HEK293T (cell line): ENCODE results near the gene NEURL4.

Experiments
- CTCF ChIA-PET: fragments of 350-600 bp; formaldehyde crosslinking; extraction: SDS; loops from one replicate; lab custom pipeline; 2021; ENCODE audit warnings: antibody characterized with exemption, inconsistent platforms; lab: Yijun Ruan, JAX
- POLR2A ChIA-PET: fragments of 350-600 bp; formaldehyde crosslinking; extraction: SDS; loops from one replicate; lab custom pipeline; 2020; ENCODE audit warnings: antibody characterized with exemption, inconsistent platforms; lab: Yijun Ruan, JAX
- DNase-seq: peaks from one replicate; pipeline ENCODE4 v3.0.0; 2012; ENCODE audit warnings: mixed read lengths; ENCODE audit errors: extremely low spot score
- ARNT ChIP-seq: fragments of 450-650 bp; IDR thresholded peaks from 2 replicates; pipeline ENCODE4 v1.6.1; 2017; ENCODE audit warnings: mild to moderate bottlenecking
- BHLHE40 ChIP-seq: fragments of 450-650 bp; IDR thresholded peaks from 2 replicates; pipeline ENCODE4 v1.6.1; 2016; ENCODE audit warnings: mild to moderate bottlenecking, moderate library complexity, borderline replicate concordance
- CTBP1 ChIP-seq: fragments of 450-650 bp; IDR thresholded peaks from 2 replicates; pipeline ENCODE4 v1.6.1; 2016; ENCODE audit warnings: borderline replicate concordance
- ELF4 ChIP-seq: fragments of 450-650 bp; IDR thresholded peaks from 2 replicates; pipeline ENCODE4 v1.6.1; 2017; ENCODE audit warnings: antibody characterized with exemption
- FOXA1 ChIP-seq: fragments of 450-650 bp; IDR thresholded peaks from 2 replicates; pipeline ENCODE4 v1.6.1; 2016; ENCODE audit warnings: mild to moderate bottlenecking
- FOXK2 ChIP-seq: fragments of 450-650 bp; IDR thresholded peaks from 2 replicates; pipeline ENCODE4 v1.6.1; 2016; ENCODE audit warnings: mild to moderate bottlenecking
- FOXM1 ChIP-seq: fragments of 450-650 bp; IDR thresholded peaks from 2 replicates; pipeline ENCODE4 v1.6.1; 2017; ENCODE audit warnings: mild to moderate bottlenecking, borderline replicate concordance
- HDGF ChIP-seq: fragments of 450-650 bp; IDR thresholded peaks from 2 replicates; pipeline ENCODE4 v1.6.1; 2017; ENCODE audit warnings: antibody characterized with exemption, borderline replicate concordance
- L3MBTL2 ChIP-seq: fragments of 450-650 bp; conservative IDR thresholded peaks from 2 replicates; pipeline ENCODE4 v1.6.1; 2016; ENCODE audit warnings: mild to moderate bottlenecking
- LEF1 ChIP-seq: fragments of 450-650 bp; IDR thresholded peaks from 2 replicates; pipeline ENCODE4 v1.6.1; 2017; ENCODE audit warnings: mild to moderate bottlenecking, borderline replicate concordance
- NFRKB ChIP-seq: fragments of 450-650 bp; IDR thresholded peaks from 2 replicates; pipeline ENCODE4 v1.6.1; 2016; ENCODE audit warnings: mild to moderate bottlenecking, moderate library complexity
- SP1 ChIP-seq: fragments of 450-650 bp; IDR thresholded peaks from 2 replicates; pipeline ENCODE4 v1.6.1; 2017
- SUZ12 ChIP-seq: fragments of 450-650 bp; IDR thresholded peaks from 2 replicates; pipeline ENCODE4 v1.6.1; 2016; ENCODE audit warnings: mild to moderate bottlenecking
- TARDBP ChIP-seq: fragments of 450-650 bp; IDR thresholded peaks from 2 replicates; pipeline ENCODE4 v1.6.1; 2016
- ZNF384 ChIP-seq: fragments of 450-650 bp; IDR thresholded peaks from 2 replicates; pipeline ENCODE4 v1.6.1; 2016
- TF ChIP-seq, protein P1 (sequence below): fragments of 450-650 bp; IDR thresholded peaks from 2 replicates; pipeline ENCODE4 v1.6.1; 2016

NEURL4 gene

GRCh38 chr17:7351665-7352502, 22.7 kb upstream of the NEURL4 start, which contains the start of gene KCTD11:
Gene KCTD11 (plus strand): TSS chr17:7352162.
- TF ChIP-seq LEF1 = no peak
- TF ChIP-seq SP1 = no peak
- no peak for TF ChIP-seq BHLHE40
- TF ChIP-seq ELF4 = no peak
- TF ChIP-seq, protein P1, sequence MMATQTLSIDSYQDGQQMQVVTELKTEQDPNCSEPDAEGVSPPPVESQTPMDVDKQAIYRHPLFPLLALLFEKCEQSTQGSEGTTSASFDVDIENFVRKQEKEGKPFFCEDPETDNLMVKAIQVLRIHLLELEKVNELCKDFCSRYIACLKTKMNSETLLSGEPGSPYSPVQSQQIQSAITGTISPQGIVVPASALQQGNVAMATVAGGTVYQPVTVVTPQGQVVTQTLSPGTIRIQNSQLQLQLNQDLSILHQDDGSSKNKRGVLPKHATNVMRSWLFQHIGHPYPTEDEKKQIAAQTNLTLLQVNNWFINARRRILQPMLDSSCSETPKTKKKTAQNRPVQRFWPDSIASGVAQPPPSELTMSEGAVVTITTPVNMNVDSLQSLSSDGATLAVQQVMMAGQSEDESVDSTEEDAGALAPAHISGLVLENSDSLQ = no peak
- no peak for TF ChIP-seq SUZ12
- TF ChIP-seq ZNF384 = no peak
- TF ChIP-seq ARNT = no peak
- no peak for TF ChIP-seq TARDBP
- no peak for TF ChIP-seq L3MBTL2
- no peak for TF ChIP-seq FOXA1
- TF ChIP-seq FOXK2 = no peak
- TF ChIP-seq FOXM1 = no peak
- no peak for TF ChIP-seq CTBP1
- no peak for TF ChIP-seq HDGF
- TF ChIP-seq NFRKB = no peak
- CTCF ChIA-PET = no interaction called here
- DNase-seq = peak; percentile 80
- POLR2A ChIA-PET = interaction anchor here (0.6 to 2.0 kb wide), 8 partner anchors 10 to 209 kb away, joined by 3 to 14 read pairs (median 4); partner anchors contain the start of genes NEURL4 and TMEM256

DNA sequence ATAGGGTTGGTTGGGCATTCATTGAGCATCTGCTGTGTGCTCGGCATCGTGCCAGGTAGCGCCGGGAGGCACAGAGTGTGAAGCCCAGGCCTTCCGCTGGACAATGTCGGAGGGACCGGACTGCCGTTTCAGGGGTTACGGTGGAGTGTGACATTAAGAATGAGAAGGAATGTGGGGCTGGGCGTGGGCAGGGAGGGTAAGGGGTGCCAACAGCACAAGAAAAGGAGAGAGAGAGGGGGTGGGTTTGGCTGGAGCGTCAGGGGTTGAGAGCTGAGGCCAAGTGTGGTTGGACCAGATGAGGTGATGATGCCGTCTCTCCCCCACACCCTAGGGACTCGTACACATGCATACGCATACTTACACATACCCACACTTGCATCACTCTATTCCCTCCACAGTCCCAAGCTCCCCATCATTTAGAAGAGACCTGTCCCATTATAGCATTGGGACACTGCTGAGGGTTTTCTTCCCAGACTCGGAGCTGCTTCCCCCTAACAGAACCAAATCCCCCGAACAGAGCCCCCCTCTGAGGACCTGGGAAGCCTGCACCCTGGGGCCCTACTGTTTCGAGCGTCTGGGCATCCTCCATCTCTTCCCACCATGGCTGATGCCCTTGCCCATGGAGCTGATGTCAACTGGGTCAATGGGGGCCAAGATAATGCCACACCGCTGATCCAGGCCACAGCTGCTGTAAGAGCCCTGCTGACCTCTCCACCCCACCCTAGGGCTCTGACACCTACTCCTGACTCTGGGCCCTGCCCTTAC, 19.5 kb upstream of the NEURL4 start:
- POLR2A ChIA-PET = interaction anchor here (1.1 to 2.0 kb wide), 3 partner anchors 19 to 37 kb away, joined by 3 to 7 read pairs (median 7); partner anchors contain the start of gene NEURL4
- no peak for DNase-seq
- TF ChIP-seq TARDBP = no peak
- no peak for TF ChIP-seq CTBP1
- TF ChIP-seq ELF4 = no peak
- no peak for TF ChIP-seq LEF1
- no peak for TF ChIP-seq ZNF384
- no peak for TF ChIP-seq BHLHE40
- no peak for TF ChIP-seq NFRKB
- TF ChIP-seq FOXM1 = no peak
- TF ChIP-seq, protein P1 = no peak
- no peak for TF ChIP-seq L3MBTL2
- no peak for TF ChIP-seq SP1
- no peak for TF ChIP-seq ARNT
- no peak for TF ChIP-seq HDGF
- no peak for TF ChIP-seq FOXA1
- no peak for TF ChIP-seq FOXK2
- CTCF ChIA-PET = interaction anchor here (1.7 kb wide), 1 partner anchor 19 kb away, joined by 5 read pairs; the partner anchor contains the start of gene NEURL4

DNA sequence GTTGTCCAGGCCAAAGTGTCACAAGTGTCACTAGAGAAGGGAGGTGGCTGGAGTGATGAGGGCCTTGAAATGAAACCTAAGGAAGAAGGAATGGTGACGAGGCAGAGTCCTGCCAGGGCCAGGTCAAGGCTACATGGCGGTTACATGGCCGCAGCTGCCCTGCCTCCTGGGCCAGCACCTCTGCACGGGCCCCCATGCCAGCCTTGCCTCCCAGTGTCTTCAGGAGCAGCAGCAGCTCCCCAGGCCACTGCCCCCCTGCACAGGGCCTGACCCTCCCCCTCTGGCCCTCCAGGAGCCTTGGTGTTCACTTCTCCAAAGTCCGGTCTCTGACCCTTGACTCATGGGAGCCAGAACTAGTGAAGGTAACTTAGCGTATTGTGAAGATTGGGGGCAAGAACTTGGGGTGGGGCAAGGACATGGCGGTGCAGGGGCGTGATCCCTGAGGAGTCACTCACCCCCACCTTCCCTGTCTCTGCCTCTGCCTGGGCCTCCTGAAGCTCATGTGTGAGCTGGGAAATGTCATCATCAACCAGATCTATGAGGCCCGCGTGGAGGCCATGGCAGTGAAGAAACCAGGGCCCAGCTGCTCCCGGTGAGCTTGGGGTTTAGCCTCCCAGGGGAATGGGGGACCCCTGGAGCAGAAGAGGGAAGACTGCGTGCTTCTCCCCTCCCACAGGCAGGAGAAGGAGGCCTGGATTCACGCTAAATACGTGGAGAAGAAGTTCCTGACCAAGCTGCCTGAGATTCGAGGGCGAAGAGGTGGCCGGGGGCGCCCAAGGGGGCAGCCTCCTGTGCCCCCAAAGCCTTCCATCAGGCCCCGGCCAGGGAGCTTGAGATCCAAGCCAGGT, 18.7 kb upstream of the NEURL4 start:
- DNase-seq = no peak
- ChIA-PET POLR2A (interaction anchor here (1.0 to 2.0 kb wide), 3 partner anchors 19 to 36 kb away, joined by 3 to 7 read pairs (median 3); partner anchors contain the start of gene NEURL4), CTCF (no interaction called here)
- TF ChIP-seq FOXM1 = no peak
- TF ChIP-seq ELF4 = no peak
- TF ChIP-seq SUZ12 = no peak
- no peak for TF ChIP-seq BHLHE40
- no peak for TF ChIP-seq ARNT
- no peak for TF ChIP-seq ZNF384
- TF ChIP-seq, protein P1 = no peak
- TF ChIP-seq NFRKB = no peak
- TF ChIP-seq FOXA1 = no peak
- no peak for TF ChIP-seq SP1
- TF ChIP-seq TARDBP = no peak
- TF ChIP-seq HDGF = no peak
- TF ChIP-seq FOXK2 = no peak
- TF ChIP-seq CTBP1 = no peak
- no peak for TF ChIP-seq L3MBTL2
- no peak for TF ChIP-seq LEF1

DNA sequence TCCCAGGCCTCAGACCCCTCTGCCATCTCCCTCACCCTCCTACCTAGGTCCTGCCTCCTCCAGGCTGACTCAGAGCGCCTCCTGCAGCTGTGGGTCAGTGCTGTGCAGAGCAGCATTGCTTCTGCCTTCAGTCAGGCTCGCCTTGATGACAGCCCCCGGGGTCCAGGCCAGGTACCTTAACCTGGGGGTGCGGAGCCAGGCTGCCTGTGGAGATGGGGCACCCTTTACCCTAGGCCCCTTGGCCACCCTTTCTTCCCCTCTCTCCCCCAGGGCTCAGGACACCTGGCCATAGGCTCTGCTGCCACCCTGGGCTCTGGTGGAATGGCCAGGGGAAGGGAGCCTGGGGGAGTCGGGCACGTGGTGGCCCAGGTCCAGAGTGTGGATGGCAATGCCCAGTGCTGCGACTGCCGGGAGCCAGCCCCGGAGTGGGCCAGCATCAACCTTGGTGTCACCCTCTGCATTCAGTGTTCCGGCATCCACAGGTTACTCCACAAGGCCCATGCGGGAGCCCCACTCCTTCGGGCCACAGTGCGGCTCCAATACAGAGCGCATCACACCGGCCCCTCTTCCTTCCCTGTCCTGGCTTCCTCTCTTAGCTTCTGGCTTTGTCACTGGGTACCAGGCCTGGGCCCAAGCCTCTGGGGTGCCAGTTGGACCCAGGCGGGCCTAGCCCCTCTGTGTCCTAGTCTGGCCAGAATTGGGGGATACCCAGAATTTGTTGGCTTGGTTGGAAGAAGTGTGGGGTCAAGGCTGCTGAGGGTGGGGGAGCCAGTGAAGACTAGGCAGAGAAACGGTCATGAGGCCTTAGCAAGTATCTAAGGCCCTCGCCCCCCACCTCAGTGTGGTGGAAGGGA, 17.9 kb upstream of the NEURL4 start:
- POLR2A ChIA-PET = interaction anchor here (1.0 kb wide), 1 partner anchor 18 kb away, joined by 3 read pairs; the partner anchor contains the start of gene NEURL4
- DNase-seq = no peak
- TF ChIP-seq L3MBTL2 (no peak), LEF1 (no peak), CTBP1 (no peak), FOXK2 (no peak), FOXM1 (no peak), ZNF384 (no peak), SP1 (no peak), NFRKB (no peak), ARNT (no peak), HDGF (no peak), ELF4 (no peak)
- TF ChIP-seq, protein P1 = no peak
- CTCF ChIA-PET = no interaction called here
